Measurements from ENCODE around the gene SLC22A31.

SLC22A31 gene

GRCh38 chr16:89147085-89147817, 53.1 kb downstream of the SLC22A31 start:
- Histone ChIP-seq H3K9ac (ENCODE audit: low read depth, low read length) (no peak overlapping the region), H3K36me3 (ENCODE audit: insufficient read depth, low read length) (peaks cover 55% of the 10 kb centered on the region), H3K4me3 (ENCODE audit: low read length) (no peak overlapping the region), H3K9me3 (ENCODE audit: insufficient read depth, low read depth, low read length) (peaks cover 26% of the 10 kb centered on the region), H3K27ac (ENCODE audit: low read depth, low read length) (no peak overlapping the region), H3K27me3 (ENCODE audit: insufficient read depth, low read length) (no peaks in the 10 kb centered on the region), H3K4me1 (ENCODE audit: insufficient read depth, low read length) (no peaks in the 10 kb centered on the region)
- WGBS: 84% methylated on average over 10 of the region's 11 CpGs

GRCh38 chr16:89146211-89147005, 53.9 kb downstream of the SLC22A31 start:
- 95% methylated on average over 21 of the region's 21 CpGs for WGBS

More at GRCh38 chr16:89146211-89147005, 53.9 kb downstream of the SLC22A31 start:
- no peaks in the 10 kb centered on the region for H3K27me3 ChIP-seq (ENCODE audit: insufficient read depth, low read length)
- no peaks in the 10 kb centered on the region for H3K4me1 ChIP-seq (ENCODE audit: insufficient read depth, low read length)
- no peak overlapping the region for H3K27ac ChIP-seq (ENCODE audit: low read depth, low read length)
- peaks cover 57% of the 10 kb centered on the region for H3K36me3 ChIP-seq (ENCODE audit: insufficient read depth, low read length)
- H3K9ac ChIP-seq (ENCODE audit: low read depth, low read length): no peak overlapping the region
- peaks cover 26% of the 10 kb centered on the region for H3K9me3 ChIP-seq (ENCODE audit: insufficient read depth, low read depth, low read length)
- H3K4me3 ChIP-seq (ENCODE audit: low read length): no peak overlapping the region

Data from HUES64 (cell line).